HepG2 (cell line): Measurements from ENCODE around the gene IFI35. TPM values are rescaled to one million over a fixed set of nuclear protein-coding genes. Genes with fewer than 3 reads are reported as not detected.

Experiments used
- ADNP ChIP-seq: sonication (generic); formaldehyde crosslinking; IDR thresholded peaks from 2 replicates; pipeline ENCODE4 v1.4.0; 2020; ENCODE audit warnings: missing genetic modification reagents
- ATRX ChIP-seq: sonication (generic); formaldehyde crosslinking; IDR thresholded peaks from 2 replicates; pipeline ENCODE4 v1.4.0; 2020; ENCODE audit warnings: missing genetic modification reagents, borderline replicate concordance
- FOXM1 ChIP-seq: sonication (generic); formaldehyde crosslinking; IDR thresholded peaks from 2 replicates; pipeline ENCODE4 v1.5.0; 2020; ENCODE audit warnings: missing genetic modification reagents
- IKZF1 ChIP-seq: fragments of 450-650 bp; IDR thresholded peaks from 2 replicates; pipeline ENCODE4 v1.7.1; 2016
- MAF1 ChIP-seq: sonication (generic); formaldehyde crosslinking; IDR thresholded peaks from 2 replicates; pipeline ENCODE4 v1.5.0; 2020; ENCODE audit warnings: missing genetic modification reagents, borderline replicate concordance
- MED13 ChIP-seq: sonication (generic); formaldehyde crosslinking; IDR thresholded peaks from 2 replicates; pipeline ENCODE4 v1.5.0; 2020; ENCODE audit warnings: missing genetic modification reagents
- MXD4 ChIP-seq: IDR thresholded peaks from 2 replicates; pipeline ENCODE4 v1.6.1; 2016; ENCODE audit warnings: mild to moderate bottlenecking, missing biosample characterization, missing genetic modification reagents
- NCOA1 ChIP-seq: sonication (generic); formaldehyde crosslinking; IDR thresholded peaks from 2 replicates; pipeline ENCODE4 v1.9.0; 2021; ENCODE audit warnings: missing genetic modification reagents
- NR3C1 ChIP-seq: sonication (generic); formaldehyde crosslinking; IDR thresholded peaks from 2 replicates; pipeline ENCODE4 v1.4.0; 2020; ENCODE audit warnings: missing genetic modification reagents
- RARA ChIP-seq: IDR thresholded peaks from 2 replicates; pipeline ENCODE4 v1.6.1; 2016; ENCODE audit warnings: missing genetic modification reagents, missing compliant biosample characterization
- SNAPC2 ChIP-seq: sonication (generic); formaldehyde crosslinking; IDR thresholded peaks from 2 replicates; pipeline ENCODE4 v1.8.1; 2022; ENCODE audit warnings: mild to moderate bottlenecking, missing genetic modification reagents
- SRSF9 ChIP-seq: fragments of 200-400 bp; formaldehyde crosslinking; IDR thresholded peaks from 2 replicates; pipeline ENCODE4 v1.6.1; 2018; ENCODE audit warnings: borderline replicate concordance, mild to moderate bottlenecking, low read depth, low read length; ENCODE audit not compliant: insufficient read depth, poor library complexity, severe bottlenecking
- ZEB1 ChIP-seq: IDR thresholded peaks from 2 replicates; pipeline ENCODE4 v1.6.1; 2012; ENCODE audit warnings: mild to moderate bottlenecking, low read depth, inconsistent platforms; ENCODE audit not compliant: insufficient replicate concordance
- ZNF333 ChIP-seq: sonication (generic); formaldehyde crosslinking; IDR thresholded peaks from 2 replicates; pipeline ENCODE4 v1.4.0; 2020; ENCODE audit warnings: mild to moderate bottlenecking, missing genetic modification reagents, borderline replicate concordance
- ZNF383 ChIP-seq: sonication (generic); formaldehyde crosslinking; IDR thresholded peaks from 2 replicates; pipeline ENCODE4 v1.4.0; 2020; ENCODE audit warnings: missing genetic modification reagents, mild to moderate bottlenecking, borderline replicate concordance
- ZNF563 ChIP-seq: sonication (generic); formaldehyde crosslinking; IDR thresholded peaks from 2 replicates; pipeline ENCODE4 v1.8.0; 2022; ENCODE audit warnings: mild to moderate bottlenecking, moderate library complexity, missing genetic modification reagents
- polyA plus RNA-seq, 8 experiments: library from polyadenylated mRNA; depleted of rRNA in 3 of 8; stranded (reverse) in 7 of 8; unstranded in 1 of 8; fragments of >200 nt; fragmentation: Illumina TruSeq in 4 of 8; extraction: Trizol in 4 of 8; gene quantifications; 2 replicates each; pipeline versions ENCODE4 v1.2.1 to v1.2.3, GENCODE V29; 2011 to 2016; ENCODE audit warnings: low read depth in 4 of 8, missing spikeins in 1 of 8, mixed read lengths in 1 of 8; ENCODE audit not compliant: insufficient read depth in 1 of 8
- total RNA-seq, 5 experiments: library from RNA; depleted of rRNA; stranded (reverse); fragments of >200 nt; fragmentation: Illumina TruSeq; extraction: Trizol; gene quantifications; 2 replicates each; pipeline ENCODE4 v1.2.3, GENCODE V29; 2016; ENCODE audit warnings: low read depth in 1 of 5
- TF ChIP-seq, protein P1 (sequence below): sonication (generic); formaldehyde crosslinking; IDR thresholded peaks from 2 replicates; pipeline ENCODE4 v1.4.0; 2020; ENCODE audit warnings: mild to moderate bottlenecking, missing genetic modification reagents
- TF ChIP-seq, protein P2 (sequence below): sonication (generic); formaldehyde crosslinking; IDR thresholded peaks from 2 replicates; pipeline ENCODE4 v1.4.0; 2020; ENCODE audit warnings: missing genetic modification reagents, borderline replicate concordance
- TF ChIP-seq, protein P3 (sequence below): IDR thresholded peaks from 2 replicates; pipeline ENCODE4 v1.6.1; 2016; ENCODE audit warnings: missing genetic modification reagents, missing compliant biosample characterization
- TF ChIP-seq, protein P4 (sequence below): sonication (generic); formaldehyde crosslinking; IDR thresholded peaks from 2 replicates; pipeline ENCODE4 v1.8.0; 2022; ENCODE audit warnings: missing genetic modification reagents, mild to moderate bottlenecking, moderate library complexity, borderline replicate concordance
- TF ChIP-seq, protein P5 (sequence below): sonication (generic); formaldehyde crosslinking; conservative IDR thresholded peaks from 2 replicates; pipeline ENCODE4 v1.4.0; 2020; ENCODE audit warnings: missing genetic modification reagents
- TF ChIP-seq, protein P6 (sequence below): sonication (generic); formaldehyde crosslinking; IDR thresholded peaks from 2 replicates; pipeline ENCODE4 v1.4.0; 2020; ENCODE audit warnings: missing genetic modification reagents, mild to moderate bottlenecking, borderline replicate concordance

Gene IFI35
- total and polyA plus RNA-seq, 2 of the 13 experiments (the other 11 are each of a cell fraction or from before 2014, with no cell fraction given): 28.9 to 38.1 TPM

DNA sequence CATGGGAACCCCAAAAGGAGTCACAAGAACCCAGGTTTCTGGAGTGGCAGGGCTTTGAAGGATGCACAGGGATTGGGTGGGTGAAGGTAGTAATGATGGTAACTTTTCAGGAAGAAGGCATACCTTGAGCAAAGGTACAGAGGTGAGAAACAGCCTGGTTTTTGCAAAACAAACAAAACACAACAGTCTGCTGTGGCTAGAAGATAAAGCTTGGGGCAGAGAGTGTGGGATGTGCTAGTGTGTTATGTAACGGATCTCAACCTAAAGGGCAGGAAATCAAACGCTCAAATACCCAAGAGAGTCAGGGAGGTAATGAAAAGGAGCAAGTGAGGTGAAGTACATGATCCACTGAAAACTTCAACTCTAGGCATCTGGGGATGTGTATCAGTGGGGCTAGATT is 31.3 kb upstream of the IFI35 start (continued):
- TF ChIP-seq RARA (CRISPR knock-in tag) (peak; percentile 68; the same call in 1 of the 2 replicates), NCOA1 (no peak), ZEB1 (peak; percentile 84), ZNF563 (no peak), MXD4 (CRISPR knock-in tag) (0 out of 2 replicates have a peak, but pooled peaks have one; percentile 45), IKZF1 (no peak), MAF1 (CRISPR knock-in tag) (no peak), SNAPC2 (CRISPR knock-in tag) (no peak), NR3C1 (CRISPR knock-in tag) (no peak), ZNF333 (CRISPR knock-in tag) (no peak), ZNF383 (no peak), MED13 (CRISPR knock-in tag) (no peak), ADNP (peak; percentile 12; the same call in 1 of the 2 replicates), FOXM1 (CRISPR knock-in tag) (no peak), ATRX (no peak), SRSF9 (no peak)
- TF ChIP-seq, protein P1, sequence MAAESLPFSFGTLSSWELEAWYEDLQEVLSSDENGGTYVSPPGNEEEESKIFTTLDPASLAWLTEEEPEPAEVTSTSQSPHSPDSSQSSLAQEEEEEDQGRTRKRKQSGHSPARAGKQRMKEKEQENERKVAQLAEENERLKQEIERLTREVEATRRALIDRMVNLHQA: no peak
- TF ChIP-seq, protein P2, sequence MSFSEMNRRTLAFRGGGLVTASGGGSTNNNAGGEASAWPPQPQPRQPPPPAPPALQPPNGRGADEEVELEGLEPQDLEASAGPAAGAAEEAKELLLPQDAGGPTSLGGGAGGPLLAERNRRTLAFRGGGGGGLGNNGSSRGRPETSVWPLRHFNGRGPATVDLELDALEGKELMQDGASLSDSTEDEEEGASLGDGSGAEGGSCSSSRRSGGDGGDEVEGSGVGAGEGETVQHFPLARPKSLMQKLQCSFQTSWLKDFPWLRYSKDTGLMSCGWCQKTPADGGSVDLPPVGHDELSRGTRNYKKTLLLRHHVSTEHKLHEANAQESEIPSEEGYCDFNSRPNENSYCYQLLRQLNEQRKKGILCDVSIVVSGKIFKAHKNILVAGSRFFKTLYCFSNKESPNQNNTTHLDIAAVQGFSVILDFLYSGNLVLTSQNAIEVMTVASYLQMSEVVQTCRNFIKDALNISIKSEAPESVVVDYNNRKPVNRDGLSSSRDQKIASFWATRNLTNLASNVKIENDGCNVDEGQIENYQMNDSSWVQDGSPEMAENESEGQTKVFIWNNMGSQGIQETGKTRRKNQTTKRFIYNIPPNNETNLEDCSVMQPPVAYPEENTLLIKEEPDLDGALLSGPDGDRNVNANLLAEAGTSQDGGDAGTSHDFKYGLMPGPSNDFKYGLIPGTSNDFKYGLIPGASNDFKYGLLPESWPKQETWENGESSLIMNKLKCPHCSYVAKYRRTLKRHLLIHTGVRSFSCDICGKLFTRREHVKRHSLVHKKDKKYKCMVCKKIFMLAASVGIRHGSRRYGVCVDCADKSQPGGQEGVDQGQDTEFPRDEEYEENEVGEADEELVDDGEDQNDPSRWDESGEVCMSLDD (CRISPR knock-in tag): no peak
- TF ChIP-seq, protein P3, sequence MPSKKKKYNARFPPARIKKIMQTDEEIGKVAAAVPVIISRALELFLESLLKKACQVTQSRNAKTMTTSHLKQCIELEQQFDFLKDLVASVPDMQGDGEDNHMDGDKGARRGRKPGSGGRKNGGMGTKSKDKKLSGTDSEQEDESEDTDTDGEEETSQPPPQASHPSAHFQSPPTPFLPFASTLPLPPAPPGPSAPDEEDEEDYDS (CRISPR knock-in tag): peak; percentile 38; the same call in 1 of the 2 replicates
- TF ChIP-seq, protein P4, sequence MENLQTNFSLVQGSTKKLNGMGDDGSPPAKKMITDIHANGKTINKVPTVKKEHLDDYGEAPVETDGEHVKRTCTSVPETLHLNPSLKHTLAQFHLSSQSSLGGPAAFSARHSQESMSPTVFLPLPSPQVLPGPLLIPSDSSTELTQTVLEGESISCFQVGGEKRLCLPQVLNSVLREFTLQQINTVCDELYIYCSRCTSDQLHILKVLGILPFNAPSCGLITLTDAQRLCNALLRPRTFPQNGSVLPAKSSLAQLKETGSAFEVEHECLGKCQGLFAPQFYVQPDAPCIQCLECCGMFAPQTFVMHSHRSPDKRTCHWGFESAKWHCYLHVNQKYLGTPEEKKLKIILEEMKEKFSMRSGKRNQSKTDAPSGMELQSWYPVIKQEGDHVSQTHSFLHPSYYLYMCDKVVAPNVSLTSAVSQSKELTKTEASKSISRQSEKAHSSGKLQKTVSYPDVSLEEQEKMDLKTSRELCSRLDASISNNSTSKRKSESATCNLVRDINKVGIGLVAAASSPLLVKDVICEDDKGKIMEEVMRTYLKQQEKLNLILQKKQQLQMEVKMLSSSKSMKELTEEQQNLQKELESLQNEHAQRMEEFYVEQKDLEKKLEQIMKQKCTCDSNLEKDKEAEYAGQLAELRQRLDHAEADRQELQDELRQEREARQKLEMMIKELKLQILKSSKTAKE (CRISPR knock-in tag): peak; percentile 61; the same call in 1 of the 2 replicates
- TF ChIP-seq, protein P5, sequence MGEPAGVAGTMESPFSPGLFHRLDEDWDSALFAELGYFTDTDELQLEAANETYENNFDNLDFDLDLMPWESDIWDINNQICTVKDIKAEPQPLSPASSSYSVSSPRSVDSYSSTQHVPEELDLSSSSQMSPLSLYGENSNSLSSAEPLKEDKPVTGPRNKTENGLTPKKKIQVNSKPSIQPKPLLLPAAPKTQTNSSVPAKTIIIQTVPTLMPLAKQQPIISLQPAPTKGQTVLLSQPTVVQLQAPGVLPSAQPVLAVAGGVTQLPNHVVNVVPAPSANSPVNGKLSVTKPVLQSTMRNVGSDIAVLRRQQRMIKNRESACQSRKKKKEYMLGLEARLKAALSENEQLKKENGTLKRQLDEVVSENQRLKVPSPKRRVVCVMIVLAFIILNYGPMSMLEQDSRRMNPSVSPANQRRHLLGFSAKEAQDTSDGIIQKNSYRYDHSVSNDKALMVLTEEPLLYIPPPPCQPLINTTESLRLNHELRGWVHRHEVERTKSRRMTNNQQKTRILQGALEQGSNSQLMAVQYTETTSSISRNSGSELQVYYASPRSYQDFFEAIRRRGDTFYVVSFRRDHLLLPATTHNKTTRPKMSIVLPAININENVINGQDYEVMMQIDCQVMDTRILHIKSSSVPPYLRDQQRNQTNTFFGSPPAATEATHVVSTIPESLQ (CRISPR knock-in tag): no peak
- TF ChIP-seq, protein P6, sequence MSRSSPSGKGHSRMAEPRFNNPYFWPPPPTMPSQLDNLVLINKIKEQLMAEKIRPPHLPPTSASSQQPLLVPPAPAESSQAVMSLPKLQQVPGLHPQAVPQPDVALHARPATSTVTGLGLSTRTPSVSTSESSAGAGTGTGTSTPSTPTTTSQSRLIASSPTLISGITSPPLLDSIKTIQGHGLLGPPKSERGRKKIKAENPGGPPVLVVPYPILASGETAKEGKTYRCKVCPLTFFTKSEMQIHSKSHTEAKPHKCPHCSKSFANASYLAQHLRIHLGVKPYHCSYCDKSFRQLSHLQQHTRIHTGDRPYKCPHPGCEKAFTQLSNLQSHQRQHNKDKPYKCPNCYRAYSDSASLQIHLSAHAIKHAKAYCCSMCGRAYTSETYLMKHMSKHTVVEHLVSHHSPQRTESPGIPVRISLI (CRISPR knock-in tag): peak; percentile 2; the same call in 1 of the 2 replicates
